Urinary bladder (tissue), 4 donors: ENCODE results near the gene SPSB2. TPM values are rescaled to one million over a fixed set of nuclear protein-coding genes. Genes with fewer than 3 reads are reported as not detected.
"Not testable (repeated sequence)": the region's sequence is repeated elsewhere in the genome, so short reads cannot be mapped to it uniquely, and the experiment has no call there.

Source experiments
- DNase-seq: peaks from one replicate; pipeline ENCODE4 v3.0.0-alpha.2; 2015; ENCODE audit errors: extremely low spot score
- H3K27ac ChIP-seq: one replicate; pipeline ENCODE4 v1.5.1; 2013; ENCODE audit warnings: low read depth, mild to moderate bottlenecking, moderate library complexity
- H3K36me3 ChIP-seq: one replicate; pipeline ENCODE4 v1.6.1; 2013; ENCODE audit warnings: mild to moderate bottlenecking, moderate library complexity; ENCODE audit not compliant: insufficient read depth
- H3K4me1 ChIP-seq: one replicate; pipeline ENCODE4 v1.6.1; 2013; ENCODE audit warnings: mild to moderate bottlenecking, moderate library complexity; ENCODE audit not compliant: insufficient read depth
- H3K4me3 ChIP-seq: one replicate; pipeline ENCODE4 v1.5.1; 2013; ENCODE audit warnings: low read depth, low read length
- WGBS: extraction: QIAGEN DNeasy Blood & Tissue Kit; methylation state at CpG from one replicate; pipeline ENCODE4 v1.1.7; 2013; 5-methylcytosine and 5-hydroxymethylcytosine counted together
- polyA plus RNA-seq: library from polyadenylated mRNA; stranded (reverse); fragments of 200-250 nt; gene quantifications from one replicate; pipeline ENCODE4 v1.2.3, GENCODE V29; 2013
- total RNA-seq: library from RNA; depleted of rRNA; stranded (reverse); fragments of >200 nt; gene quantifications from one replicate; pipeline ENCODE4 v1.2.3, GENCODE V29; 2014
- donor health status: healthy with polysubstance abuse.
- donor health status: healthy.

SPSB2 gene
- total and polyA plus RNA-seq, 2 donors: 3.2 to 12.3 TPM

- H3K4me1 ChIP-seq: no peaks in the 10 kb centered on the region
- peak overlapping the region; percentile 37 for H3K4me3 ChIP-seq
- DNase-seq: peak; percentile 89
- H3K27ac ChIP-seq: peak overlapping the region; percentile 92
- under 1% methylated on average over 68 of the region's 68 CpGs for WGBS
- H3K36me3 ChIP-seq: no peaks in the 10 kb centered on the region
Measured at GRCh38 chr12:6890789-6891645, 17.9 kb upstream of the SPSB2 start.

GRCh38 chr12:6889775-6890573 is 16.9 kb upstream of the SPSB2 start:
- H3K4me3 ChIP-seq, H3K27ac ChIP-seq, H3K36me3 ChIP-seq, DNase-seq, H3K4me1 ChIP-seq: not testable (repeated sequence)
- WGBS: 95% methylated on average over 21 of the region's 21 CpGs

GRCh38 chr12:6888794-6889193 is 15.7 kb upstream of the SPSB2 start:
- H3K27ac ChIP-seq, DNase-seq, H3K4me1 ChIP-seq, H3K36me3 ChIP-seq, H3K4me3 ChIP-seq: not testable (repeated sequence)
- 72% methylated on average over 7 of the region's 7 CpGs for WGBS

- 92% methylated on average over 2 of the region's 2 CpGs for WGBS
- no peak overlapping the region for H3K27ac ChIP-seq
- DNase-seq: no peak
- no peaks in the 10 kb centered on the region for H3K4me1 ChIP-seq
- H3K4me3 ChIP-seq: no peak overlapping the region
- H3K36me3 ChIP-seq: no peaks in the 10 kb centered on the region
Measured at GRCh38 chr12:6888360-6888759, 15.3 kb upstream of the SPSB2 start.

GRCh38 chr12:6887460-6887859 is 14.4 kb upstream of the SPSB2 start:
- no peaks in the 10 kb centered on the region for H3K4me1 ChIP-seq
- H3K36me3 ChIP-seq: no peaks in the 10 kb centered on the region
- H3K27ac ChIP-seq: no peak overlapping the region
- DNase-seq: no peak
- H3K4me3 ChIP-seq: no peak overlapping the region
- 82% methylated on average over 8 of the region's 8 CpGs for WGBS

- not testable (repeated sequence) for H3K4me1 ChIP-seq, H3K27ac ChIP-seq, DNase-seq, H3K36me3 ChIP-seq, H3K4me3 ChIP-seq
- WGBS: 80% methylated on average over 12 of the region's 15 CpGs
Measured at GRCh38 chr12:6886206-6886999, 13.3 kb upstream of the SPSB2 start.

GRCh38 chr12:6884539-6884938 is 11.4 kb upstream of the SPSB2 start:
- Histone ChIP-seq H3K4me3 (no peak overlapping the region), H3K4me1 (no peaks in the 10 kb centered on the region), H3K36me3 (no peaks in the 10 kb centered on the region), H3K27ac (no peak overlapping the region)
- no peak for DNase-seq
- WGBS: 69% methylated on average over 22 of the region's 22 CpGs

- no peak for DNase-seq
- no peak overlapping the region for H3K4me3 ChIP-seq
- no peak overlapping the region for H3K27ac ChIP-seq
- WGBS: 96% methylated on average over 11 of the region's 11 CpGs
- no peaks in the 10 kb centered on the region for H3K36me3 ChIP-seq
- H3K4me1 ChIP-seq: no peaks in the 10 kb centered on the region
Measured at GRCh38 chr12:6883683-6884082, 10.6 kb upstream of the SPSB2 start.

GRCh38 chr12:6883252-6883651 is 10.1 kb upstream of the SPSB2 start:
- no peaks in the 10 kb centered on the region for H3K4me1 ChIP-seq
- no peak overlapping the region for H3K4me3 ChIP-seq
- WGBS: 98% methylated on average over 5 of the region's 5 CpGs
- no peak for DNase-seq
- H3K36me3 ChIP-seq: no peaks in the 10 kb centered on the region
- no peak overlapping the region for H3K27ac ChIP-seq

GRCh38 chr12:6879824-6880223 is 6.7 kb upstream of the SPSB2 start:
- not testable (repeated sequence) for H3K4me1 ChIP-seq, H3K27ac ChIP-seq, H3K4me3 ChIP-seq, DNase-seq, H3K36me3 ChIP-seq
- 90% methylated on average over 11 of the region's 11 CpGs for WGBS

- Histone ChIP-seq H3K27ac (peak overlapping the region; percentile 62), H3K4me3 (peak overlapping the region; percentile 66)
- H3K36me3 ChIP-seq, DNase-seq, H3K4me1 ChIP-seq: not testable (repeated sequence)
- WGBS: 45% methylated on average over 9 of the region's 9 CpGs
Measured at GRCh38 chr12:6874015-6874368, 889 bp upstream of the SPSB2 start.

- 1% methylated on average over 40 of the region's 40 CpGs for WGBS
- Histone ChIP-seq H3K4me3 (peak overlapping the region; percentile 66), H3K36me3 (no peaks in the 10 kb centered on the region), H3K4me1 (no peaks in the 10 kb centered on the region), H3K27ac (peak overlapping the region; percentile 60)
- no peak for DNase-seq
Measured at GRCh38 chr12:6872073-6873048, 742 bp downstream of the SPSB2 start.
